ENCODE measurements around the gene AUTS2.

Gene AUTS2

GRCh38 chr7:70148997-70149396 is 550.7 kb downstream of the AUTS2 start:
- no peak for TF ChIP-seq CTCF (IDR thresholded peaks at IDR 0.05; ENCODE audit: borderline replicate concordance, insufficient read depth, low read depth, low read length)
- H3K4me3 ChIP-seq (ENCODE audit: low read depth, low read length): no peak overlapping the region

- no peak overlapping the region for H3K4me3 ChIP-seq (ENCODE audit: low read depth, low read length)
- TF ChIP-seq CTCF (IDR thresholded peaks at IDR 0.05; ENCODE audit: borderline replicate concordance, insufficient read depth, low read depth, low read length): no peak
These were observed 554.0 kb downstream of the AUTS2 start for GRCh38 chr7:70152313-70152712.

GRCh38 chr7:70153933-70154332 is 555.7 kb downstream of the AUTS2 start:
- TF ChIP-seq CTCF (IDR thresholded peaks at IDR 0.05; ENCODE audit: borderline replicate concordance, insufficient read depth, low read depth, low read length): no peak
- H3K4me3 ChIP-seq (ENCODE audit: low read depth, low read length): no peak overlapping the region

GRCh38 chr7:70154521-70155180 is 556.4 kb downstream of the AUTS2 start:
- no peak for TF ChIP-seq CTCF (IDR thresholded peaks at IDR 0.05; ENCODE audit: borderline replicate concordance, insufficient read depth, low read depth, low read length)
- H3K4me3 ChIP-seq (ENCODE audit: low read depth, low read length): no peak overlapping the region

GRCh38 chr7:70156057-70156456 is 557.8 kb downstream of the AUTS2 start:
- TF ChIP-seq CTCF (IDR thresholded peaks at IDR 0.05; ENCODE audit: borderline replicate concordance, insufficient read depth, low read depth, low read length): no peak
- no peak overlapping the region for H3K4me3 ChIP-seq (ENCODE audit: low read depth, low read length)

GRCh38 chr7:70159121-70159520 is 560.8 kb downstream of the AUTS2 start:
- no peak overlapping the region for H3K4me3 ChIP-seq (ENCODE audit: low read depth, low read length)
- TF ChIP-seq CTCF (IDR thresholded peaks at IDR 0.05; ENCODE audit: borderline replicate concordance, insufficient read depth, low read depth, low read length): no peak

GRCh38 chr7:70165477-70166170 is 567.3 kb downstream of the AUTS2 start:
- no peak overlapping the region for H3K4me3 ChIP-seq (ENCODE audit: low read depth, low read length)
- TF ChIP-seq CTCF (IDR thresholded peaks at IDR 0.05; ENCODE audit: borderline replicate concordance, insufficient read depth, low read depth, low read length): no peak

Measured in GM12875 (cell line).